ENCODE results near the gene AFF1. TPM values are rescaled to one million over a fixed set of nuclear protein-coding genes. Genes with fewer than 3 reads are reported as not detected.

Gene AFF1
- total RNA-seq, 3 donors from 2014 or later: 67.2 to 80.5 (median 70.5) TPM

- H3K27ac ChIP-seq: peak overlapping the region; percentile 76 to 82
- H3K4me1 ChIP-seq: peaks cover 0 to 7% of the 10 kb centered on the region in 2 donors
- TF ChIP-seq POLR2AphosphoS5 (IDR thresholded peaks at IDR 0.05) (no peak), CTCF (IDR thresholded peaks at IDR 0.05) (no peak), POLR2A (IDR thresholded peaks at IDR 0.05) (no peak)
- no peaks in the 10 kb centered on the region for H3K9me3 ChIP-seq
- H3K4me3 ChIP-seq: peak overlapping the region in 2 of 3 donors; percentile 34 to 49
- H3K27me3 ChIP-seq: no peaks in the 10 kb centered on the region
- intact Hi-C loops (cut with DNase I; ENCODE audit: low total_unique reads): loop anchor here (5.0 kb wide), 1 partner anchor 1388 kb away; no protein-coding TSS in a partner anchor
- DNase-seq (ENCODE audit: low spot score in 2 of 2): no peak
- H3K36me3 ChIP-seq: peaks cover 10% of the 10 kb centered on the region
Measured at GRCh38 chr4:87120010-87120409, 185.2 kb downstream of the AFF1 start.

- Histone ChIP-seq H3K4me3 (peak overlapping the region in 2 of 3 donors; percentile 34 to 49), H3K27me3 (no peaks in the 10 kb centered on the region), H3K27ac (peak overlapping the region; percentile 76 to 82), H3K36me3 (peaks cover 8% of the 10 kb centered on the region), H3K4me1 (peaks cover 0 to 7% of the 10 kb centered on the region in 2 donors), H3K9me3 (no peaks in the 10 kb centered on the region)
- intact Hi-C loops (cut with DNase I; ENCODE audit: low total_unique reads): loop anchor here (5.0 kb wide), 1 partner anchor 1388 kb away; no protein-coding TSS in a partner anchor
- TF ChIP-seq POLR2AphosphoS5 (IDR thresholded peaks at IDR 0.05) (peak in 2 of 3 donors; percentile 15 to 39), CTCF (IDR thresholded peaks at IDR 0.05) (no peak)
- DNase-seq (ENCODE audit: low spot score in 2 of 2): peak; percentile 67 to 85
Measured at GRCh38 chr4:87120411-87121162, 185.8 kb downstream of the AFF1 start.

GRCh38 chr4:87121341-87122065, 186.7 kb downstream of the AFF1 start:
- H3K4me3 ChIP-seq: peak overlapping the region in 2 of 3 donors; percentile 16 to 49
- peaks cover 6% of the 10 kb centered on the region for H3K36me3 ChIP-seq
- H3K27me3 ChIP-seq: no peaks in the 10 kb centered on the region
- no peak for TF ChIP-seq POLR2AphosphoS5 (IDR thresholded peaks at IDR 0.05)
- TF ChIP-seq POLR2A (IDR thresholded peaks at IDR 0.05): no peak
- no peak for TF ChIP-seq CTCF (IDR thresholded peaks at IDR 0.05)
- H3K27ac ChIP-seq: peak overlapping the region; percentile 76 to 82
- peak in 1 of 2 donors; percentile 64 for DNase-seq (ENCODE audit: low spot score in 2 of 2)
- intact Hi-C loops (cut with DNase I; ENCODE audit: low total_unique reads): loop anchor here (5.0 kb wide), 1 partner anchor 1389 kb away; no protein-coding TSS in a partner anchor
- peaks cover 0 to 7% of the 10 kb centered on the region in 2 donors for H3K4me1 ChIP-seq
- H3K9me3 ChIP-seq: no peaks in the 10 kb centered on the region

- peak in 1 of 2 donors; percentile 54 for DNase-seq (ENCODE audit: low spot score in 2 of 2)
- peaks cover 8% of the 10 kb centered on the region for H3K36me3 ChIP-seq
- H3K4me1 ChIP-seq: peaks cover 0 to 7% of the 10 kb centered on the region in 2 donors
Measured at GRCh38 chr4:87122252-87122651, 187.4 kb downstream of the AFF1 start.

More at GRCh38 chr4:87122252-87122651, 187.4 kb downstream of the AFF1 start:
- TF ChIP-seq POLR2AphosphoS5 (IDR thresholded peaks at IDR 0.05) (no peak), POLR2A (IDR thresholded peaks at IDR 0.05) (no peak), CTCF (IDR thresholded peaks at IDR 0.05) (no peak)
- no peaks in the 10 kb centered on the region for H3K27me3 ChIP-seq
- peak overlapping the region; percentile 76 to 82 for H3K27ac ChIP-seq
- intact Hi-C loops (cut with DNase I; ENCODE audit: low total_unique reads): loop anchor here (5.0 kb wide), 1 partner anchor 1390 kb away; no protein-coding TSS in a partner anchor
- no peaks in the 10 kb centered on the region for H3K9me3 ChIP-seq
- peak overlapping the region in 2 of 3 donors; percentile 16 to 49 for H3K4me3 ChIP-seq
